ENCODE data around the gene AFAP1.

AFAP1 gene

GRCh38 chr4:7714738-7715137, 224.9 kb downstream of the AFAP1 start:
- DNase-seq (ENCODE audit: low spot score), result no peak

GRCh38 chr4:7714176-7714575, 225.5 kb downstream of the AFAP1 start:
- DNase-seq (ENCODE audit: low spot score), result no peak

GRCh38 chr4:7713757-7714156, 225.9 kb downstream of the AFAP1 start:
- no peak for DNase-seq (ENCODE audit: low spot score)

GRCh38 chr4:7712021-7712671, 227.5 kb downstream of the AFAP1 start:
- DNase-seq (ENCODE audit: low spot score), result no peak

GRCh38 chr4:7711307-7711963, 228.2 kb downstream of the AFAP1 start:
- no peak for DNase-seq (ENCODE audit: low spot score)

GRCh38 chr4:7710576-7711306, 228.9 kb downstream of the AFAP1 start:
- no peak for DNase-seq (ENCODE audit: low spot score)

- DNase-seq (ENCODE audit: low spot score), result no peak
These were observed 229.5 kb downstream of the AFAP1 start for GRCh38 chr4:7710126-7710525.

- DNase-seq (ENCODE audit: low spot score), result no peak
These were observed 230.2 kb downstream of the AFAP1 start for GRCh38 chr4:7709431-7709830.

GRCh38 chr4:7708981-7709380, 230.7 kb downstream of the AFAP1 start:
- DNase-seq (ENCODE audit: low spot score), result no peak

Measured in RKO (cell line).